HEK293 (cell line): ENCODE results near the gene SBK2.

ENCODE experiments used
- GLI2 ChIP-seq: fragments of 450-650 bp; formaldehyde crosslinking; IDR thresholded peaks from 2 replicates; pipeline ENCODE4; 2017; ENCODE audit warnings: missing biosample characterization, missing genetic modification characterization, low read depth, borderline replicate concordance
- HOXC10 ChIP-seq: sonication (generic); formaldehyde crosslinking; IDR thresholded peaks from 2 replicates; pipeline ENCODE4 v1.8.1; 2023; ENCODE audit warnings: mild to moderate bottlenecking, missing genetic modification reagents
- HOXD13 ChIP-seq: sonication (generic); formaldehyde crosslinking; IDR thresholded peaks from 2 replicates; pipeline ENCODE4 v1.8.0; 2022; ENCODE audit warnings: missing genetic modification reagents, borderline replicate concordance
- PRDM10 ChIP-seq: fragments of 450-650 bp; formaldehyde crosslinking; IDR thresholded peaks from 2 replicates; pipeline ENCODE4 v1.5.1; 2016; ENCODE audit warnings: missing biosample characterization, missing genetic modification characterization
- SETDB1 ChIP-seq: IDR thresholded peaks from one replicate; pipeline ENCODE4 v1.6.1; 2017; ENCODE audit warnings: mild to moderate bottlenecking, low read length, moderate library complexity, mixed read lengths; ENCODE audit not compliant: insufficient read length
- TCF7L2 ChIP-seq: IDR thresholded peaks from 2 replicates; pipeline ENCODE4 v1.6.1; 2011; ENCODE audit warnings: low read depth, mild to moderate bottlenecking, inconsistent platforms, low read length, moderate library complexity, borderline replicate concordance
- ZBTB26 ChIP-seq: fragments of 450-650 bp; formaldehyde crosslinking; optimal IDR thresholded peaks from 2 replicates; pipeline ENCODE3; 2016; ENCODE audit warnings: missing biosample characterization, mild to moderate bottlenecking, missing genetic modification characterization
- ZBTB7A ChIP-seq: fragments of 450-650 bp; formaldehyde crosslinking; IDR thresholded peaks from 2 replicates; pipeline ENCODE4 v1.5.1; 2016; ENCODE audit warnings: low read depth, missing biosample characterization, missing genetic modification characterization
- ZBTB8A ChIP-seq: fragments of 450-650 bp; formaldehyde crosslinking; IDR thresholded peaks from 2 replicates; pipeline ENCODE4 v1.5.1; 2016; ENCODE audit warnings: missing biosample characterization, missing genetic modification characterization
- ZIC2 ChIP-seq: fragments of 450-650 bp; formaldehyde crosslinking; IDR thresholded peaks from 2 replicates; pipeline ENCODE4 v1.5.1; 2016; ENCODE audit warnings: missing biosample characterization, missing genetic modification characterization
- ZNF138 ChIP-seq: fragments of 450-650 bp; formaldehyde crosslinking; IDR thresholded peaks from 2 replicates; pipeline ENCODE4 v1.5.1; 2016; ENCODE audit warnings: missing biosample characterization, missing genetic modification characterization, borderline replicate concordance
- ZNF140 ChIP-seq: fragments of 450-650 bp; formaldehyde crosslinking; IDR thresholded peaks from 2 replicates; pipeline ENCODE4 v1.5.1; 2016; ENCODE audit warnings: missing biosample characterization, missing genetic modification characterization
- ZNF174 ChIP-seq: fragments of 450-650 bp; formaldehyde crosslinking; IDR thresholded peaks from 2 replicates; pipeline ENCODE4 v1.5.0; 2017; ENCODE audit warnings: missing biosample characterization, mild to moderate bottlenecking, missing genetic modification characterization
- ZNF18 ChIP-seq: fragments of 450-650 bp; formaldehyde crosslinking; IDR thresholded peaks from 2 replicates; pipeline ENCODE4 v1.5.1; 2016; ENCODE audit warnings: missing biosample characterization, missing genetic modification characterization
- ZNF184 ChIP-seq: fragments of 450-650 bp; IDR thresholded peaks from 2 replicates; pipeline ENCODE4 v1.5.1; 2018; ENCODE audit warnings: missing biosample characterization, mild to moderate bottlenecking, missing genetic modification characterization
- ZNF214 ChIP-seq: fragments of 450-650 bp; formaldehyde crosslinking; IDR thresholded peaks from 2 replicates; pipeline ENCODE4 v1.5.1; 2017; ENCODE audit warnings: missing biosample characterization, mild to moderate bottlenecking, missing genetic modification characterization, borderline replicate concordance
- ZNF24 ChIP-seq: fragments of 450-650 bp; formaldehyde crosslinking; IDR thresholded peaks from 2 replicates; pipeline ENCODE4 v1.5.1; 2016; ENCODE audit warnings: missing biosample characterization, missing genetic modification characterization
- ZNF248 ChIP-seq: fragments of 450-650 bp; formaldehyde crosslinking; IDR thresholded peaks from 2 replicates; pipeline ENCODE4 v1.5.1; 2017; ENCODE audit warnings: missing biosample characterization, missing genetic modification characterization
- ZNF48 ChIP-seq: fragments of 450-650 bp; formaldehyde crosslinking; IDR thresholded peaks from 2 replicates; pipeline ENCODE4 v1.5.1; 2016; ENCODE audit warnings: missing biosample characterization, missing genetic modification characterization
- ZNF514 ChIP-seq: fragments of 450-650 bp; formaldehyde crosslinking; IDR thresholded peaks from 2 replicates; pipeline ENCODE4 v1.5.1; 2016; ENCODE audit warnings: missing biosample characterization, missing genetic modification characterization
- ZNF548 ChIP-seq: fragments of 450-650 bp; formaldehyde crosslinking; IDR thresholded peaks from 2 replicates; pipeline ENCODE4 v1.5.1; 2016; ENCODE audit warnings: missing biosample characterization, missing genetic modification characterization
- ZNF558 ChIP-seq: fragments of 450-650 bp; formaldehyde crosslinking; IDR thresholded peaks from 2 replicates; pipeline ENCODE4 v1.5.1; 2016; ENCODE audit warnings: missing biosample characterization, missing genetic modification characterization
- ZNF571 ChIP-seq: fragments of 450-650 bp; formaldehyde crosslinking; IDR thresholded peaks from 2 replicates; pipeline ENCODE4 v1.5.0; 2017; ENCODE audit warnings: missing biosample characterization, missing genetic modification characterization
- ZNF600 ChIP-seq: fragments of 450-650 bp; formaldehyde crosslinking; IDR thresholded peaks from 2 replicates; pipeline ENCODE4 v1.5.1; 2016; ENCODE audit warnings: missing biosample characterization, missing genetic modification characterization
- ZNF623 ChIP-seq: fragments of 450-650 bp; formaldehyde crosslinking; IDR thresholded peaks from 2 replicates; pipeline ENCODE4 v1.5.1; 2016; ENCODE audit warnings: missing biosample characterization, missing genetic modification characterization
- ZNF626 ChIP-seq: fragments of 450-650 bp; sonication (Bioruptor Pico); formaldehyde crosslinking; IDR thresholded peaks from 2 replicates; pipeline ENCODE4 v1.5.1; 2018; ENCODE audit warnings: missing biosample characterization, missing genetic modification characterization, inconsistent platforms
- ZNF707 ChIP-seq: fragments of 450-650 bp; formaldehyde crosslinking; IDR thresholded peaks from 2 replicates; pipeline ENCODE4 v1.5.1; 2016; ENCODE audit warnings: missing biosample characterization, missing genetic modification characterization
- ZNF768 ChIP-seq: fragments of 450-650 bp; formaldehyde crosslinking; IDR thresholded peaks from 2 replicates; pipeline ENCODE4 v1.5.1; 2018; ENCODE audit warnings: missing biosample characterization, mild to moderate bottlenecking, missing genetic modification characterization
- ZNF776 ChIP-seq: fragments of 450-650 bp; formaldehyde crosslinking; IDR thresholded peaks from 2 replicates; pipeline ENCODE4 v1.5.0; 2017; ENCODE audit warnings: missing biosample characterization, missing genetic modification characterization, borderline replicate concordance
- ZNF777 ChIP-seq: fragments of 450-650 bp; formaldehyde crosslinking; IDR thresholded peaks from 2 replicates; pipeline ENCODE4 v1.5.1; 2017; ENCODE audit warnings: missing biosample characterization, missing genetic modification characterization, borderline replicate concordance
- ZSCAN16 ChIP-seq: fragments of 450-650 bp; formaldehyde crosslinking; IDR thresholded peaks from 2 replicates; pipeline ENCODE4 v1.5.1; 2016; ENCODE audit warnings: missing biosample characterization, missing genetic modification characterization
- TF ChIP-seq, protein P1 (sequence below): fragments of 450-650 bp; formaldehyde crosslinking; IDR thresholded peaks from 2 replicates; pipeline ENCODE4 v1.5.1; 2017; ENCODE audit warnings: missing biosample characterization, missing genetic modification characterization
- TF ChIP-seq, protein P2 (sequence below): fragments of 450-650 bp; formaldehyde crosslinking; IDR thresholded peaks from 2 replicates; pipeline ENCODE4 v1.5.1; 2017; ENCODE audit warnings: missing biosample characterization, missing genetic modification characterization

Gene SBK2

DNA sequence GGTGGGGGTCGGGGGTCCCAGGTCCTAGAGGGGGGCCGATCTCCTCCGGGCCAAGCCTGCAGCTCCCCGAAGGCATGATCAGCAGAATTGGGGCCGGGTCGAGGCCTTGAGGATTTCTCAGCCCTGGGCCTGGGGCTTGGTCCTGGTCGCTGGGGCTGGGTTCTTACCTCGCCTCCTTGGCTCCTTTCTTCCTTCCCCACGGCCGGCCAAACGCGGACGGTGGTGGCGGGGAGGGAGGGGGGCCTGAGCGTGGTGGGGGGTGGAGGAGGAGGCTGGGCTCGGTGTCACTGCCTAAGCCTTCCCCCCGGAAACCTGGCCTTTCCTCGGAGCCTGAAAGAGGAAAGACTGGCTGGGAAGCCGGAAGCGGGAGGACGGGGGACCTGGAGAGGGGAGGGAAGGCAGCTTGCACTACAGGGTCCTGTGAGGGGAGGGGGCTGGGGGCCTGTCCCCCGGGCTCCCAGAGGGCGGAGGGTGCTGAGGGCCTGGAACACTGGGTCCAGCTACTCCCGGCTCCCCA is 43.8 kb upstream of the SBK2 start, which contains the start of gene ZNF579 (continued):
- TF ChIP-seq ZNF214 (tag by site-specific recombination) (no peak), ZNF768 (tag by site-specific recombination) (no peak), ZBTB8A (0 out of 2 replicates have a peak, but pooled peaks have one; percentile 17), TCF7L2 (no peak), HOXD13 (CRISPR knock-in tag) (no peak), ZNF776 (tag by site-specific recombination) (no peak), ZNF140 (tag by site-specific recombination) (no peak), ZNF184 (no peak), ZNF48 (no peak), ZNF558 (tag by site-specific recombination) (no peak), SETDB1 (no peak), ZNF138 (no peak), HOXC10 (CRISPR knock-in tag) (peak; percentile 53; the same call in 1 of the 2 replicates), ZSCAN16 (tag by site-specific recombination) (no peak), ZNF707 (tag by site-specific recombination) (no peak), ZNF548 (tag by site-specific recombination) (no peak), ZNF600 (tag by site-specific recombination) (no peak), ZNF777 (tag by site-specific recombination) (no peak), ZNF18 (no peak), ZNF24 (tag by site-specific recombination) (peak; percentile 76; the same call in 1 of the 2 replicates), ZNF623 (no peak), PRDM10 (tag by site-specific recombination) (peak; percentile 52; the same call in 1 of the 2 replicates), GLI2 (tag by site-specific recombination) (no peak), ZNF514 (no peak), ZIC2 (tag by site-specific recombination) (peak; percentile 17; the same call in 1 of the 2 replicates), ZNF248 (tag by site-specific recombination) (no peak), ZNF174 (tag by site-specific recombination) (no peak), ZBTB26 (peak; percentile 19), ZNF626 (tag by site-specific recombination) (no peak), ZNF571 (no peak), ZBTB7A (tag by site-specific recombination) (no peak)
- TF ChIP-seq, protein P1, sequence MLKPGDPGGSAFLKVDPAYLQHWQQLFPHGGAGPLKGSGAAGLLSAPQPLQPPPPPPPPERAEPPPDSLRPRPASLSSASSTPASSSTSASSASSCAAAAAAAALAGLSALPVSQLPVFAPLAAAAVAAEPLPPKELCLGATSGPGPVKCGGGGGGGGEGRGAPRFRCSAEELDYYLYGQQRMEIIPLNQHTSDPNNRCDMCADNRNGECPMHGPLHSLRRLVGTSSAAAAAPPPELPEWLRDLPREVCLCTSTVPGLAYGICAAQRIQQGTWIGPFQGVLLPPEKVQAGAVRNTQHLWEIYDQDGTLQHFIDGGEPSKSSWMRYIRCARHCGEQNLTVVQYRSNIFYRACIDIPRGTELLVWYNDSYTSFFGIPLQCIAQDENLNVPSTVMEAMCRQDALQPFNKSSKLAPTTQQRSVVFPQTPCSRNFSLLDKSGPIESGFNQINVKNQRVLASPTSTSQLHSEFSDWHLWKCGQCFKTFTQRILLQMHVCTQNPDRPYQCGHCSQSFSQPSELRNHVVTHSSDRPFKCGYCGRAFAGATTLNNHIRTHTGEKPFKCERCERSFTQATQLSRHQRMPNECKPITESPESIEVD (tag by site-specific recombination): no peak
- TF ChIP-seq, protein P2, sequence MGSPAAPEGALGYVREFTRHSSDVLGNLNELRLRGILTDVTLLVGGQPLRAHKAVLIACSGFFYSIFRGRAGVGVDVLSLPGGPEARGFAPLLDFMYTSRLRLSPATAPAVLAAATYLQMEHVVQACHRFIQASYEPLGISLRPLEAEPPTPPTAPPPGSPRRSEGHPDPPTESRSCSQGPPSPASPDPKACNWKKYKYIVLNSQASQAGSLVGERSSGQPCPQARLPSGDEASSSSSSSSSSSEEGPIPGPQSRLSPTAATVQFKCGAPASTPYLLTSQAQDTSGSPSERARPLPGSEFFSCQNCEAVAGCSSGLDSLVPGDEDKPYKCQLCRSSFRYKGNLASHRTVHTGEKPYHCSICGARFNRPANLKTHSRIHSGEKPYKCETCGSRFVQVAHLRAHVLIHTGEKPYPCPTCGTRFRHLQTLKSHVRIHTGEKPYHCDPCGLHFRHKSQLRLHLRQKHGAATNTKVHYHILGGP (tag by site-specific recombination): no peak
